ENCODE measurements around the gene POT1. TPM values are rescaled to one million over a fixed set of nuclear protein-coding genes. Genes with fewer than 3 reads are reported as not detected.

The POT1 gene
- total and polyA plus RNA-seq, 2 of the 13 experiments (the other 11 are each of a cell fraction or from before 2014, with no cell fraction given), result 21.7 to 23.4 TPM

DNA sequence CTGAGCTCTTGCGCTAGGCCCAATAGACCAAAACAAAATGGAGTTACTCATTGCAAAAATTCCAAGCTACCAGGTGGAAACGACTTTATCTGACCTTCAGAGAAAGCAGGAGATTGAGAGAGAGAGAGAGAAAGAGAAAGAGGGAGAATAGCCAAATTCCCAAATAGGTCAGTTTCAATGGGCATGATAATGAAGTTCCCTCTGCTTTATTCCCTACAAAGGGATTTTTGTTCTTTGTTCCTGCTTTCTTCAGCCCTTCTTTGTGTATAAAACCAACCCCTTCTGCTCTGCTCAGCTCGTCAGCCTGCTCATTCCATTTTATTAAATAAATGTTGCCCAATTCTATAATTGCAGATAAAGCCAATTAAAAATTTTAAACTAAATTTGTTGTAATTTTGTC, 119.0 kb downstream of the POT1 start (continued):
- TF ChIP-seq, protein P1, sequence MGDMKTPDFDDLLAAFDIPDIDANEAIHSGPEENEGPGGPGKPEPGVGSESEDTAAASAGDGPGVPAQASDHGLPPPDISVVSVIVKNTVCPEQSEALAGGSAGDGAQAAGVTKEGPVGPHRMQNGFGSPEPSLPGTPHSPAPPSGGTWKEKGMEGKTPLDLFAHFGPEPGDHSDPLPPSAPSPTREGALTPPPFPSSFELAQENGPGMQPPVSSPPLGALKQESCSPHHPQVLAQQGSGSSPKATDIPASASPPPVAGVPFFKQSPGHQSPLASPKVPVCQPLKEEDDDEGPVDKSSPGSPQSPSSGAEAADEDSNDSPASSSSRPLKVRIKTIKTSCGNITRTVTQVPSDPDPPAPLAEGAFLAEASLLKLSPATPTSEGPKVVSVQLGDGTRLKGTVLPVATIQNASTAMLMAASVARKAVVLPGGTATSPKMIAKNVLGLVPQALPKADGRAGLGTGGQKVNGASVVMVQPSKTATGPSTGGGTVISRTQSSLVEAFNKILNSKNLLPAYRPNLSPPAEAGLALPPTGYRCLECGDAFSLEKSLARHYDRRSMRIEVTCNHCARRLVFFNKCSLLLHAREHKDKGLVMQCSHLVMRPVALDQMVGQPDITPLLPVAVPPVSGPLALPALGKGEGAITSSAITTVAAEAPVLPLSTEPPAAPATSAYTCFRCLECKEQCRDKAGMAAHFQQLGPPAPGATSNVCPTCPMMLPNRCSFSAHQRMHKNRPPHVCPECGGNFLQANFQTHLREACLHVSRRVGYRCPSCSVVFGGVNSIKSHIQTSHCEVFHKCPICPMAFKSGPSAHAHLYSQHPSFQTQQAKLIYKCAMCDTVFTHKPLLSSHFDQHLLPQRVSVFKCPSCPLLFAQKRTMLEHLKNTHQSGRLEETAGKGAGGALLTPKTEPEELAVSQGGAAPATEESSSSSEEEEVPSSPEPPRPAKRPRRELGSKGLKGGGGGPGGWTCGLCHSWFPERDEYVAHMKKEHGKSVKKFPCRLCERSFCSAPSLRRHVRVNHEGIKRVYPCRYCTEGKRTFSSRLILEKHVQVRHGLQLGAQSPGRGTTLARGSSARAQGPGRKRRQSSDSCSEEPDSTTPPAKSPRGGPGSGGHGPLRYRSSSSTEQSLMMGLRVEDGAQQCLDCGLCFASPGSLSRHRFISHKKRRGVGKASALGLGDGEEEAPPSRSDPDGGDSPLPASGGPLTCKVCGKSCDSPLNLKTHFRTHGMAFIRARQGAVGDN (CRISPR knock-in tag; IDR thresholded peaks at IDR 0.05), result no peak
- TF ChIP-seq MIXL1 (CRISPR knock-in tag; IDR thresholded peaks at IDR 0.05) (no peak), MED13 (CRISPR knock-in tag; IDR thresholded peaks at IDR 0.05) (no peak), RAD51 (IDR thresholded peaks at IDR 0.05; ENCODE audit: borderline replicate concordance) (no peak), ZFP90 (CRISPR knock-in tag; IDR thresholded peaks at IDR 0.05; ENCODE audit: borderline replicate concordance) (no peak), ZNF713 (CRISPR knock-in tag; IDR thresholded peaks at IDR 0.05) (no peak)
- TF ChIP-seq, protein P2, sequence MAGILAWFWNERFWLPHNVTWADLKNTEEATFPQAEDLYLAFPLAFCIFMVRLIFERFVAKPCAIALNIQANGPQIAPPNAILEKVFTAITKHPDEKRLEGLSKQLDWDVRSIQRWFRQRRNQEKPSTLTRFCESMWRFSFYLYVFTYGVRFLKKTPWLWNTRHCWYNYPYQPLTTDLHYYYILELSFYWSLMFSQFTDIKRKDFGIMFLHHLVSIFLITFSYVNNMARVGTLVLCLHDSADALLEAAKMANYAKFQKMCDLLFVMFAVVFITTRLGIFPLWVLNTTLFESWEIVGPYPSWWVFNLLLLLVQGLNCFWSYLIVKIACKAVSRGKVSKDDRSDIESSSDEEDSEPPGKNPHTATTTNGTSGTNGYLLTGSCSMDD (CRISPR knock-in tag; IDR thresholded peaks at IDR 0.05), result no peak

DNA sequence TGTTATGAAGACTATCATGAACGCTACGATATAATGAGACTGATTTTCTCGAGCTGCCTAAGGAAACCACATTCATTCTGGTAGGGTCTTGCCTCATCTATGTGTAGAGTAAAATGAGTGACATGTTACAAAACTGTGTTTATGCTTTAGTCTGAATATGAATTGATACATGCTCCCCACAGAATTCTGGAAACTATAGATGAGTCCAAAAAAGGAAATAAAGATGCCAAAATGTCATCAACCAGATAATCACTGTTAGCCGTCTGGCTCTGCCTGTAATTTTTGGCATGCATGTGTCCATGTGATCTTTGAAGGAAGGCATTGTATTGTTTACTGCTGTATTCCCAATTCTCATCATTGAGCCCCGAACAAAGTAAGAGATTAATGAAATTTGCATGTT, 121.4 kb downstream of the POT1 start:
- POLR2A ChIA-PET, result no interaction called here
- Histone ChIP-seq H3K36me3 (replicated peaks in 1 of 2; ENCODE audit: control insufficient read depth in 1 of 2, insufficient read depth in 2 of 2, low read length in 2 of 2) (no peaks in the 10 kb centered on the region), H3K4me3 (replicated peaks in 1 of 3; ENCODE audit: insufficient read depth in 1 of 3, low read depth in 2 of 3, low read length in 3 of 3) (no peak overlapping the region), H2AFZ (ENCODE audit: low read length) (no peak overlapping the region), H3K27me3 (ENCODE audit: control insufficient read depth in 1 of 2, insufficient read depth in 2 of 2, low read length in 2 of 2) (no peaks in the 10 kb centered on the region), H3K79me2 (ENCODE audit: insufficient read depth, low read length) (no peaks in the 10 kb centered on the region), H3K4me1 (ENCODE audit: insufficient read depth, low read length) (no peaks in the 10 kb centered on the region), H3K4me2 (ENCODE audit: low read depth, low read length) (no peak overlapping the region), H4K20me1 (ENCODE audit: insufficient read depth, low read length) (no peaks in the 10 kb centered on the region), H3K9me3 (ENCODE audit: low read length) (no peaks in the 10 kb centered on the region), H3K27ac (ENCODE audit: extremely low read length, insufficient read depth, low read length) (no peak overlapping the region), H3K9ac (ENCODE audit: insufficient read depth, low read depth, low read length) (no peak overlapping the region)
- 25% methylated on average over 5 of the region's 5 CpGs for WGBS (ENCODE audit: low lambda C conversion rate)
- intact Hi-C loops (cut with micrococcal nuclease; ENCODE audit: unreplicated experiment), result no loop called here
- CTCF ChIA-PET (ENCODE audit: low intra/inter-chr PET ratio, low total read pairs), result no interaction called here
- no peak for FAIRE-seq
- no peak for ATAC-seq
- no TSS peak for BruUV-seq (replicated peaks)
- no peak for DNase-seq (ENCODE audit: low spot score)
- in situ Hi-C loops (cut with HindIII; ENCODE audit: extremely low pct_ligation_motif_present, low pct_unique_long_range_greater_than_20kb), result no loop called here
- TF ChIP-seq CEBPG (CRISPR knock-in tag; IDR thresholded peaks at IDR 0.05) (no peak), SKI (IDR thresholded peaks at IDR 0.05; ENCODE audit: partially characterized antibody) (no peak), ZNF12 (CRISPR knock-in tag; IDR thresholded peaks at IDR 0.05) (no peak), ZNF75D (CRISPR knock-in tag; IDR thresholded peaks at IDR 0.05; ENCODE audit: borderline replicate concordance) (no peak), ZFP82 (CRISPR knock-in tag; IDR thresholded peaks at IDR 0.05; ENCODE audit: borderline replicate concordance) (no peak), KLF16 (CRISPR knock-in tag; IDR thresholded peaks at IDR 0.05) (no peak), HDAC6 (IDR thresholded peaks at IDR 0.05; ENCODE audit: low read depth, low read length) (no peak), MIER3 (CRISPR knock-in tag; IDR thresholded peaks at IDR 0.05; ENCODE audit: borderline replicate concordance) (no peak)
- TF ChIP-seq, protein P3, sequence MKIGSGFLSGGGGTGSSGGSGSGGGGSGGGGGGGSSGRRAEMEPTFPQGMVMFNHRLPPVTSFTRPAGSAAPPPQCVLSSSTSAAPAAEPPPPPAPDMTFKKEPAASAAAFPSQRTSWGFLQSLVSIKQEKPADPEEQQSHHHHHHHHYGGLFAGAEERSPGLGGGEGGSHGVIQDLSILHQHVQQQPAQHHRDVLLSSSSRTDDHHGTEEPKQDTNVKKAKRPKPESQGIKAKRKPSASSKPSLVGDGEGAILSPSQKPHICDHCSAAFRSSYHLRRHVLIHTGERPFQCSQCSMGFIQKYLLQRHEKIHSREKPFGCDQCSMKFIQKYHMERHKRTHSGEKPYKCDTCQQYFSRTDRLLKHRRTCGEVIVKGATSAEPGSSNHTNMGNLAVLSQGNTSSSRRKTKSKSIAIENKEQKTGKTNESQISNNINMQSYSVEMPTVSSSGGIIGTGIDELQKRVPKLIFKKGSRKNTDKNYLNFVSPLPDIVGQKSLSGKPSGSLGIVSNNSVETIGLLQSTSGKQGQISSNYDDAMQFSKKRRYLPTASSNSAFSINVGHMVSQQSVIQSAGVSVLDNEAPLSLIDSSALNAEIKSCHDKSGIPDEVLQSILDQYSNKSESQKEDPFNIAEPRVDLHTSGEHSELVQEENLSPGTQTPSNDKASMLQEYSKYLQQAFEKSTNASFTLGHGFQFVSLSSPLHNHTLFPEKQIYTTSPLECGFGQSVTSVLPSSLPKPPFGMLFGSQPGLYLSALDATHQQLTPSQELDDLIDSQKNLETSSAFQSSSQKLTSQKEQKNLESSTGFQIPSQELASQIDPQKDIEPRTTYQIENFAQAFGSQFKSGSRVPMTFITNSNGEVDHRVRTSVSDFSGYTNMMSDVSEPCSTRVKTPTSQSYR (CRISPR knock-in tag; IDR thresholded peaks at IDR 0.05; ENCODE audit: borderline replicate concordance), result no peak
- TF ChIP-seq, protein P4, sequence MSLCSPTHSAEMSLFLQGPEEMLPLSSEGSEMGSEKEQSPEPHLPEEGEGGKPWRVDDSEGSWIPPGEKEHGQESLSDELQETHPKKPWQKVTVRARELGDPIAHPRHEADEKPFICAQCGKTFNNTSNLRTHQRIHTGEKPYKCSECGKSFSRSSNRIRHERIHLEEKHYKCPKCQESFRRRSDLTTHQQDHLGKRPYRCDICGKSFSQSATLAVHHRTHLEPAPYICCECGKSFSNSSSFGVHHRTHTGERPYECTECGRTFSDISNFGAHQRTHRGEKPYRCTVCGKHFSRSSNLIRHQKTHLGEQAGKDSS (CRISPR knock-in tag; IDR thresholded peaks at IDR 0.05; ENCODE audit: borderline replicate concordance, low read depth), result no peak

Measured in HepG2 (cell line).